Activated T-helper 17 cell treated with anti-CD3 and anti-CD28 coated beads, Interleukin-2, amount 50 U/mL, for 72 hours (primary cell): ENCODE data around the gene RASSF10. TPM values are rescaled to one million over a fixed set of nuclear protein-coding genes. Genes with fewer than 3 reads are reported as not detected.

ENCODE experiments used
- ATAC-seq: fragments of 150-1000 bp; cut with Tn5 transposase; replicated peaks from 2 replicates; pipeline ENCODE4 v1.10.0; 2021; ENCODE audit warnings: mild to moderate bottlenecking, moderate library complexity
- H3K27ac Mint-ChIP-seq: one replicate; pipeline ENCODE4 v1.8.0; 2022; ENCODE audit warnings: mixed read lengths
- H3K27me3 Mint-ChIP-seq: one replicate; pipeline ENCODE4 v1.8.0; 2022; ENCODE audit warnings: mixed read lengths
- H3K36me3 Mint-ChIP-seq: one replicate; pipeline ENCODE4 v1.8.0; 2022; ENCODE audit warnings: low read depth, mild to moderate bottlenecking, mixed read lengths
- H3K4me1 Mint-ChIP-seq: one replicate; pipeline ENCODE4 v1.8.0; 2022; ENCODE audit warnings: mixed read lengths
- H3K4me3 Mint-ChIP-seq: one replicate; pipeline ENCODE4 v1.8.0; 2022; ENCODE audit warnings: mild to moderate bottlenecking, mixed read lengths
- H3K9me3 Mint-ChIP-seq: one replicate; pipeline ENCODE4 v1.8.0; 2022; ENCODE audit warnings: mixed read lengths
- total RNA-seq, 2 donors: library from RNA; stranded (reverse); gene quantifications; one replicate each; pipeline ENCODE4 v1.2.3, GENCODE V29; 2022

The RASSF10 gene
- total RNA-seq, 2 donors from 2014 or later: not detected

DNA sequence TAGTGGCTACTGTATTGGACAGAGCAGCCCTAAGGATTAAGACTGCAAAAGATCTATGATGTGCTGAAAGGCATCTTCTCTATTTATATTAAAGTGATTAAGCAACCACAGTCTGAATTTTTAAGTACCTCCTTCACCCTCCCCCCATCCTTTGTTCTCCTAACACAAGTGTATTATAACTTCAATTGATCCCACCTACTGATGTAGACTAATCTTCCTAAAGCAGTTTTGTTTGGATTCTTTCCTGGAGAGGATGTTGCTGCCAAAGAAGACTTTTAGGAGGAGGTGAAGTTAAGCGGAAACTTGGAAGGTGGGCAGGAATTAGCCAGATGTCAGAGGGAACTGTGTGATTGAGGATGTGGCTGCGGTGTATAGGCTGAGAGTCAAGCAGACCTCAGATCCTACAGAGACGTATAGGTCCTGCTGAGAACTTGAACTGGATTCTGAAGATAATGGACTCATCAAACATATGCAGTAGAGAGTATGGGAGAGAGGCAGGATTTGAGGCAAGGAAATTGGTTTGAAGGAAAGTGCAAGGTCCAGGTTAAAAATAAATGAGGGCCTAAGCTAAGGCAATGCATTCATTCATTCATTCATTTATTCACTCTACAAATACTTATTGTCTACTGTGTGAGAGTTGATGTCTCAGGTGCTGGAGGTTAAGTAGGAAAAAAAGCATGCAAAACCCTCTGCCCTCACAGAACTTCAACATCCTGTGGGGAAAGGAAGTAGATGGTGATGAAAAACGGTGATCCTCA lies 5.2 kb upstream of the RASSF10 start:
- no peak for ATAC-seq
- Mint-ChIP-seq H3K36me3 (no peaks in the 10 kb centered on the region), H3K4me1 (no peaks in the 10 kb centered on the region), H3K27ac (no peak overlapping the region), H3K9me3 (no peaks in the 10 kb centered on the region), H3K27me3 (peaks cover 52% of the 10 kb centered on the region), H3K4me3 (no peak overlapping the region)

DNA sequence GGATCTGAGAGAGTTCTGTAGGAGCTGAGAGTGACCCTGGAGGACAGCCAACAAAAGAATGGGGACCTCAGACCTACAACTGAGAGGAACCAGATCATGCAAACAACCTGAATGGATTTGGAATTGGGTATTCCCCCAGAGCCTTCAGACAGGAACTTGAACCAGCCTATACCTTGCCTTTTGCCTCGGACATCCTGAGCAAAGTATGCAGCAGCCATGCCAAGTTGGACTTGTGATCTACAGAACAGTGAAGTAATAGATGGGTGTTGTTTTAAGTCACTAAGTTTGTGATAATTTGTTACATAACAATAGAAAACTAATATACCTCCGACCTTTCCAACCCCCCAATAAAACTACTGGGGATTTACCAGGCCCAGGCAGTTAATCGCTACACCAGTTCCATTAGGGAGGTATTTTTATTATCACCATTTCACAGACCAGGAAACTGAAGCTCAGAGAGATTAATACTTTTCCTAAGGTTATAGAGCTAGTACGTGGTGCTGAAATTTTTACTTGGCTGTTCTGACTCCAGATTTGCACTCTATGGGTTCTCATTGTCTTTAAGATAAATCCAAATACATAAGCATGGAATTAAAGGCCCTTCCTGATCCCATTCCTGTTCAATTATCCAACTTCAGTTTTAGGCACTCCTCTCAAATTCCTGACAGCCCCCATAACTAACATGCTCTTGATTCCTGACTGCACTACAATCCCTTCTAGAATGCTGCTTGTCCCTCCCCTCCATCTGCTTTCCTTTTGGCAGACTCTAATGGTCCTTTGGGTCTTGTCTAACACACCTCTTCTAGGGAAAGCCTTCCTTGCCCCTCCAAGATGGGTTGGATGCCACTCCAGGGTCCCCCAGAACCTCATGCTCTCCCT lies 1.7 kb upstream of the RASSF10 start:
- no peaks in the 10 kb centered on the region for H3K4me1 Mint-ChIP-seq
- no peak overlapping the region for H3K4me3 Mint-ChIP-seq
- no peak for ATAC-seq
- H3K36me3 Mint-ChIP-seq: no peaks in the 10 kb centered on the region
- H3K27me3 Mint-ChIP-seq: peaks cover 54% of the 10 kb centered on the region
- no peaks in the 10 kb centered on the region for H3K9me3 Mint-ChIP-seq
- H3K27ac Mint-ChIP-seq: no peak overlapping the region

DNA sequence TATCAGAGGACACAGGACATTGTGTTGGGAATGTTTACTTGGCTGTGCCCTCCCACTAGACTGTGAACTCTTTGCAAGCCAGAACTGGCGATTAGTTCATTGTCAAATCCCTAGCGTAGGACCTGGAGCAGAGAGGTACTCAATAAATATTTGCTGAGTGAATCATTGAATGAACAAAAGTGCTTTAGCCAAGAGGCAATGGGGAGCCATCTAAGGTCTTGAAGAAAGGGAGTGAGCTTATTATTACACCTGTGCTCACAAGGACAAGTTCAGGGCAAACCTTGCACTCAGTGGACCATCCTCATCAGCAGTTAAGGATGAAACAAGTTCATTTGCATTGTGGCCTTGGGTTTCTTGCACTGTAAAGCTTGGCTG lies 1.1 kb upstream of the RASSF10 start:
- H3K9me3 Mint-ChIP-seq: no peaks in the 10 kb centered on the region
- no peaks in the 10 kb centered on the region for H3K36me3 Mint-ChIP-seq
- H3K27me3 Mint-ChIP-seq: peaks cover 61% of the 10 kb centered on the region
- H3K27ac Mint-ChIP-seq: no peak overlapping the region
- no peak overlapping the region for H3K4me3 Mint-ChIP-seq
- no peak for ATAC-seq
- no peaks in the 10 kb centered on the region for H3K4me1 Mint-ChIP-seq

DNA sequence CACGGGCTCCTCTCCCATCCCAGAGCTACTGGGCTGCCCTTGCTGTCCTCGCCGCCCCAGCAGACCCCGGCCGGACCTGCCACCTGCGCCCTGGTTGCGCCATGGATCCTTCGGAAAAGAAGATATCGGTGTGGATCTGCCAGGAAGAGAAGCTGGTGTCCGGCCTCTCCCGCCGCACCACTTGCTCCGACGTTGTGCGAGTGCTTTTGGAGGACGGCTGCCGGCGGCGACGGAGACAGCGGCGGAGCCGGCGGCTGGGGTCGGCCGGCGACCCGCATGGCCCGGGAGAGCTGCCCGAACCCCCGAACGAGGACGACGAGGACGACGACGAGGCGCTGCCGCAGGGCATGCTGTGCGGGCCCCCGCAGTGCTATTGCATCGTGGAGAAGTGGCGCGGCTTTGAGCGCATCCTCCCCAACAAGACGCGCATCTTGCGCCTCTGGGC lies 382 bp downstream of the RASSF10 start:
- no peak for ATAC-seq
- no peaks in the 10 kb centered on the region for H3K9me3 Mint-ChIP-seq
- H3K36me3 Mint-ChIP-seq: no peaks in the 10 kb centered on the region
- H3K4me3 Mint-ChIP-seq: no peak overlapping the region
- H3K27me3 Mint-ChIP-seq: peaks cover 58% of the 10 kb centered on the region
- no peaks in the 10 kb centered on the region for H3K4me1 Mint-ChIP-seq
- no peak overlapping the region for H3K27ac Mint-ChIP-seq

DNA sequence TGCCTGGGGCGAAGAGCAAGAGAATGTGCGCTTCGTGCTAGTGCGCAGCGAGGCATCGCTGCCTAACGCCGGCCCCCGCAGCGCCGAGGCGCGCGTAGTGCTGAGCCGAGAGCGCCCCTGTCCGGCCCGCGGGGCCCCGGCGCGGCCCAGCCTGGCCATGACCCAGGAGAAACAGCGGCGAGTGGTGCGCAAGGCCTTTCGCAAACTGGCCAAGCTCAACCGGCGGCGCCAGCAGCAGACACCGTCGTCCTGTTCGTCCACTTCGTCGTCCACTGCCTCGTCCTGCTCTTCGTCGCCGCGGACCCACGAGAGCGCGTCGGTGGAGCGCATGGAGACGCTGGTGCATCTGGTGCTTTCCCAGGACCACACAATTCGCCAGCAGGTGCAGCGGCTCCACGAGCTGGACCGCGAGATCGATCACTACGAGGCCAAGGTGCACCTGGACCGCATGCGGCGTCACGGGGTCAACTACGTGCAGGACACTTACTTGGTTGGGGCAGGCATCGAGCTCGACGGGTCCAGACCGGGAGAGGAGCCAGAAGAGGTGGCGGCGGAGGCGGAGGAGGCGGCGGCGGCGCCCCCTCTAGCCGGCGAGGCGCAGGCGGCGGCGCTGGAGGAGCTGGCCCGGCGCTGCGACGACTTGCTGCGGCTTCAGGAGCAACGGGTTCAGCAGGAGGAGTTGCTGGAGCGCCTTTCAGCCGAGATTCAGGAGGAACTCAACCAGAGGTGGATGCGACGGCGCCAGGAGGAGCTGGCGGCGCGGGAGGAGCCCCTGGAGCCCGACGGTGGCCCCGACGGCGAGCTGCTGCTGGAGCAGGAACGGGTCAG lies 1.0 kb downstream of the RASSF10 start:
- Mint-ChIP-seq H3K9me3 (no peaks in the 10 kb centered on the region), H3K27me3 (peaks cover 57% of the 10 kb centered on the region), H3K27ac (no peak overlapping the region), H3K4me3 (no peak overlapping the region), H3K36me3 (no peaks in the 10 kb centered on the region), H3K4me1 (no peaks in the 10 kb centered on the region)
- ATAC-seq: no peak

DNA sequence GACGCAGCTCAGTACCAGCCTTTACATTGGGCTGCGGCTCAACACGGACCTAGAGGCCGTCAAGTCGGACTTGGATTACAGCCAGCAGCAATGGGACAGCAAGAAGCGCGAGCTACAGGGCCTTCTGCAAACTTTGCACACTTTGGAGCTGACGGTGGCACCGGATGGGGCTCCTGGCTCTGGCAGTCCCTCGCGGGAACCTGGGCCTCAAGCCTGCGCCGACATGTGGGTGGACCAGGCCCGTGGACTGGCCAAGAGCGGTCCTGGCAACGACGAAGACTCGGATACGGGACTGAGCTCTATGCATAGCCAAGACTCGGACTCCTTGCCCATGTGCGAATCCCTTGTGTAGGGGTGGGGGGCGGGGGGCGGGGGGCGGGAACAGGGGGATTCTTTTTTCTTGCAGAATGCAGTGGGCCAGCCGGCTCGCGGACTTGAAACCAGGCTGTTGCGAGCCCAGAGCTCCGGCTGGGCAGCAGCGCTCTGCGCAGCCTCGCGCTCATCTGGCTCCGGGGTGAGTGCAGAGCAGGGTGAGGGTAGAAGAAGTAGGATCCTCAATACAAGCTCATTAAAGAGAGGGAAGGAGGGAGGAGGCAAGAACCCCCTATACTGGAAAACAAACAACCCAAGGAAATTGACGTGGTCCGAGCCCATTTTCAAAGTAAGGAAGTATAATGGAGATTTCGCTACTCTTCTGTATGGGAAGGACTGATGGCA lies 1.8 kb downstream of the RASSF10 start:
- H3K27me3 Mint-ChIP-seq: peaks cover 52% of the 10 kb centered on the region
- H3K27ac Mint-ChIP-seq: no peak overlapping the region
- H3K9me3 Mint-ChIP-seq: no peaks in the 10 kb centered on the region
- no peak for ATAC-seq
- no peaks in the 10 kb centered on the region for H3K4me1 Mint-ChIP-seq
- H3K36me3 Mint-ChIP-seq: no peaks in the 10 kb centered on the region
- H3K4me3 Mint-ChIP-seq: no peak overlapping the region

DNA sequence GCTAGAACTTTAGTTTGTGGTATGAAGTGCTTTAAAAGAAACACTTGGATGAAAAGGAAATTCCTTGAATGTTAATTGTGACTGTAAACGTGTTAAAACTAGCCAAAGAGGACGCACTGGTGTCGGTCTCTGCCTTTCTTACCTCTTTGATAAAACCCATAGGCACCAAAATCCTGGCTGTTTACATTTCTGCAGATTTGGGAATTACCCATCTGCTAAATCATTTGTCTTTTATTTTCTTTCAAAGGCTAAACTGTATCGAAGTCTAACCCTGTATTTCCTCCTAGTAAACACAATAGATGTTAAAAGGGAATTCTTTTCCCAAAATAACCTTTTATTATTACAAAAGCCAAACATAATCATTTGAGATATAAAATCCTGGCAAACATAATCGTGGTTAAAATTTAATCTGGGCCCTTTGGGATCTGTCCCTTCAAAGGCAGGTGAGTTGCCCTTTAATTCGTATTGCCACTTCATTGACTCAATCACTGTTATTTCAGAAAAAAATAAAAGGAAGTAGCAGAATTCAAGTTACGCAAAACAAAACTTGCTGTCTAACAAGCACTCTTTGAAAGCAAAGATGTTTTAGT lies 2.4 kb downstream of the RASSF10 start:
- no peaks in the 10 kb centered on the region for H3K36me3 Mint-ChIP-seq

DNA sequence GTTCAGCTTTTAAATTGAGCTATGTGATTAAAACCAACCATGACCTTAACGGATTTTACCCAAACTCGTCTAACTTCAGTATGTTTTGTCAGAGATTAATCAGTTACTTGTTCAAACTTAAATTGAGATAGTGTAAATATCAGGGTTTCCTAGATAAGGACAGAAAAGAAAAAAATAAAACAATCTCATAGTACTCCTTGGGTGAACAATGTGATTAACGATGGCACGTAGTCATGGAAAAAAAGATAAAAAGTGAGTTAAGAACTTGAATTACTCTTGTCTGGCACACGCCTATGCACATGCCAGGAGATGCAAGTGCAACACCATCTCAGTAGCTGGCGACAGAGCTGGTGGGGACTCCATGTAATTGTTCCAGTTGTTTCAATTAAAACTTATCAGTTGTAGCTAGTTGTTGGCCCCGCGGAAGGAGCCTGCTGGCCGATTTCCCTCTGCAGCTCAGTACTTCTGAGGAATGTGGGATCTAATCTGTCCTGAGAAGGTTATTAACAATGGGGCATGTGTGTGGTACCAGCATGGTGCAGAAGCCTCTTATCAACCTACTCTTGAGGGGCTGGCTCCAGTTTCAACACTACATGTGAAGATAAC lies 3.0 kb downstream of the RASSF10 start:
- Mint-ChIP-seq H3K27me3 (peaks cover 48% of the 10 kb centered on the region), H3K4me3 (no peak overlapping the region), H3K27ac (no peak overlapping the region), H3K36me3 (no peaks in the 10 kb centered on the region), H3K4me1 (no peaks in the 10 kb centered on the region), H3K9me3 (no peaks in the 10 kb centered on the region)
- no peak for ATAC-seq

More for the DNA sequence above, 2.4 kb downstream of the RASSF10 start:
- H3K4me1 Mint-ChIP-seq: no peaks in the 10 kb centered on the region
- no peak overlapping the region for H3K27ac Mint-ChIP-seq
- no peak overlapping the region for H3K4me3 Mint-ChIP-seq
- no peaks in the 10 kb centered on the region for H3K9me3 Mint-ChIP-seq
- peaks cover 53% of the 10 kb centered on the region for H3K27me3 Mint-ChIP-seq
- no peak for ATAC-seq

DNA sequence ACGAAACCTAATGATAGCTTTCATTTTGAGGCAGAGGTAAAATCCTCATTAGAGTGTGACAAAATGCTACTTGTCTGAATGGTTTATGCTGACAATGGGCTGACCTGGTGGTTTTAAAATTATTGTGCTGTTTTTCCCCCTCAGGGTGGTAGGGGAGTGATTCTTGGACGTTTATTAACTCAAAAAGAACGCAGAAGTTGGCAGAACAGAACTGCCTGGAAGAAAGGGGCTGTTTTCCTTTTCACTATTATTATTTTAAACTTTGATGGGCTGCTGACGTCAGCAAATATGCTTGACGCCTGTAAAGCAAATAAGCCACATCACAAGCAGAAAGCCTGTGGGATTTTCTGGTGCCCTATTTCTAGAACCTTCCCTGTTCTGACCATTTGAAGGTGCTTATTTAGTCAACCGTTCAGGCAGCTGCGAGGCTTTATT lies 4.0 kb downstream of the RASSF10 start:
- no peaks in the 10 kb centered on the region for H3K4me1 Mint-ChIP-seq
- ATAC-seq: no peak
- no peak overlapping the region for H3K4me3 Mint-ChIP-seq
- no peaks in the 10 kb centered on the region for H3K9me3 Mint-ChIP-seq
- no peaks in the 10 kb centered on the region for H3K36me3 Mint-ChIP-seq
- H3K27ac Mint-ChIP-seq: no peak overlapping the region
- H3K27me3 Mint-ChIP-seq: peaks cover 42% of the 10 kb centered on the region

DNA sequence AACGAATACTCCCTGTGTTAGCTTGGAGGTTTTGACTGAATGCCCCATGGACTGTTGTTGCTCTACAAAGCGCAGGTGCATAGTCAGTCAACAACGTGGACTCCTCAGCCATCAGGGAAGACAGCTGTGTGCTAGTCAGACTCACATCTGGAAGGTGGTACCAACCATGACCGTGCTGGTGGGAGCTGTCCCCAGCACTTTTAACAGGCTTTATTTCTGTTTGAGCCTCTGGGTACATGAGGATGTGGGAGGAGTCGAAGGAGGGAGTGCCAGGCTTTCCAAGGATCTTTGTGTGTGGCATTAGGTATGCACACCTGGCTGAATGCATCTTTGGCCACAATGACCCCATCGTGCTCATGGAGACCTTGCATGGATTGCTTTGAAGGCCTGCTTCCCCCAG lies 6.6 kb downstream of the RASSF10 start:
- no peak for ATAC-seq
- no peaks in the 10 kb centered on the region for H3K9me3 Mint-ChIP-seq

DNA sequence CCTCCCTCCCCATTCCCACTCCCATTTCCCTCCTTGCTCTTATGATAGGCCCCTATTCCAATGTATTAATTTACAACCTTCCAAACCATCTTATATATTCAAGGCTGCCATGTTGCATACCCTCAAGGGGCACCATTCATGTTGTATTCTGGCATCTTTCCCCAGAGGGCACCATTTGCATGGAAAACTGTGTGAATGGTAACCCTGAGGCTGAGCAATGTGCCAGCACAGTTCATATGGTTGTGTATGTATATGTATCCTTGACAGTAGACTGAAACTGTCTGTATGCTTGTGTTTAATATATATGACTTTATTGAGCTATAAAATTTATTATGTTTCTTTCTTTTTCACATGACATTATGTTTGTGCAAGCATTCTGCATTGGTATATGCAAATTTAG lies 7.3 kb downstream of the RASSF10 start:
- Mint-ChIP-seq H3K27ac (no peak overlapping the region), H3K27me3 (peaks cover 33% of the 10 kb centered on the region), H3K4me1 (no peaks in the 10 kb centered on the region), H3K9me3 (no peaks in the 10 kb centered on the region), H3K4me3 (no peak overlapping the region), H3K36me3 (no peaks in the 10 kb centered on the region)
- no peak for ATAC-seq

More for the DNA sequence above, 6.6 kb downstream of the RASSF10 start:
- no peak overlapping the region for H3K27ac Mint-ChIP-seq
- no peak overlapping the region for H3K4me3 Mint-ChIP-seq
- peaks cover 40% of the 10 kb centered on the region for H3K27me3 Mint-ChIP-seq
- H3K36me3 Mint-ChIP-seq: no peaks in the 10 kb centered on the region
- no peaks in the 10 kb centered on the region for H3K4me1 Mint-ChIP-seq

DNA sequence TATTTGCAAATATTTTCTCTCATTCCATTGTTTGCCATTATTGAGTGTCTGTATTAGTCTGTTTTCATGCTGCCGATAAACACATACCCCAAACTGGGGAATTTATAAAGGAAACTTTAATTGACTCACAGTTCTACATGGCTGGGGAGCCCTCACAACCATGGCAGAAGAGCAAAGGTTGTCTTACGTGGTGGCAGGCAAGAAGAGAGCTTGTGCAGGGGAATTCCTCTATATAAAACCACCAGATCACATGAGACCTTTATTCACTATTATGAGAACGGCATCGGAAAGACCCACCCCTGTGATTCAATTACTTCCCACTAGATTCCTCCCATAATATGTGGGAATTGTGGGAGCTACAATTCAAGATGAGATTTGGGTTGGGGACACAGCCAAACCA lies 10.2 kb downstream of the RASSF10 start:
- H3K4me1 Mint-ChIP-seq: no peaks in the 10 kb centered on the region
- H3K27ac Mint-ChIP-seq: no peak overlapping the region
- H3K27me3 Mint-ChIP-seq: peaks cover 25% of the 10 kb centered on the region
- no peak overlapping the region for H3K4me3 Mint-ChIP-seq
- no peak for ATAC-seq
- H3K9me3 Mint-ChIP-seq: no peaks in the 10 kb centered on the region
- no peaks in the 10 kb centered on the region for H3K36me3 Mint-ChIP-seq

DNA sequence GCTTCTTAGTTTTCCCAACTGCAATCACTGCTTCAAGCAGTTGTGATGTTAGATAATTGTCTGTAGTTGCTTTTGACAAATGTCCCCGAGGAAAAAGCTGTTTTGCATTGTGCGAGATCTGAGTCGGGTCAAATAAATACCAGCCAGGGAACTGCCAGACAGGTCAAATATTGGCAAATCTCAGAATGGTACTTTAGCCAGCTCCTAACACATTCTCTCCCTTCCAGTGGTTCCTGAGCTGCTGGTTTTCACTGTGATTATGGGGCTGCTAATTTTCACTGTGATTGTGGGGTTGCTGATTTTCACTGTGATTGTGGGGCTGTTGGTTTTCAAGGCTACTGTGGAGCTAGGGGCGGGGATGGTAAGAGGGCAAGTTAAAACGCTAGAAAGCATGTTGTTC lies 14.3 kb downstream of the RASSF10 start:
- Mint-ChIP-seq H3K36me3 (no peaks in the 10 kb centered on the region), H3K4me1 (no peaks in the 10 kb centered on the region), H3K9me3 (no peaks in the 10 kb centered on the region), H3K4me3 (no peak overlapping the region), H3K27ac (no peak overlapping the region), H3K27me3 (peaks cover 23% of the 10 kb centered on the region)
- ATAC-seq: no peak
